ENCODE results near the gene SPDYE1.

GRCh38 chr7:44059219-44060090 is 61.8 kb downstream of the SPDYE1 start:
- TF ChIP-seq CTCF (optimal IDR thresholded peaks at IDR 0.05 in 1 of 3, IDR thresholded peaks at IDR 0.05 in 1 of 3, conservative IDR thresholded peaks at IDR 0.05 in 1 of 3; ENCODE audit: extremely low read depth in 1 of 3, insufficient read depth in 2 of 3, low read length in 3 of 3) (no peak), EZH2 (IDR thresholded peaks at IDR 0.05; ENCODE audit: low read length) (no peak)

All from keratinocyte (primary cell).